ENCODE measurements around the gene GLT1D1. TPM values are rescaled to one million over a fixed set of nuclear protein-coding genes. Genes with fewer than 3 reads are reported as not detected.

GLT1D1 gene
- total and polyA plus RNA-seq, 2 of the 8 experiments (the other 6 are each of a cell fraction or from before 2014, with no cell fraction given): 1.5 to 3.6 TPM

DNA sequence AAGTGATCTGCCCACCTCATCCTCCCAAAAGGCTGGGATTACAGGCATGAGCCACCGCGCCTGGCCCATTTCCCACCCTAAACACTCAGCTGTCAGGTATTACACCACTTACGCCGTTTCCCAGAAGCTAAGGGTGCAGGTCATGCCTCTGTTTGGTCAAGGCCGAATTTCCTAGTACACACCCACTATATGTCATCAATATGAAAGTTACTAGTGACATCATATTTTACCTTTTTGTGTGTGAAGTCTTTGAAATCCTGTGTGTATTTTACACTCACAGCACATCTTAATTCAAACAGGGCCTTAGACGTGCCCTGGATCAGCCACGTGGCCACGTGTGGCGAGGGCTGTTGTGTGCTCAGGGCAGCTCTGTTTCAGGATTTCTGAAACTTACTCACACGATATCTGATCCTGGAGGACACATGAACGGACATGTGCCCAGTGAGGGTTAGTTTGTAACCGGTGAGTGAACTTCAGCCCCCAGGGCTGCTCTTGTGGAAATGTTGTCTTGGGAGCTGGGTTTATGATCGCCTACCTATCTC is 51.8 kb downstream of the GLT1D1 start (continued):
- TF ChIP-seq SIRT6 (IDR thresholded peaks at IDR 0.05; ENCODE audit: low read length): no peak
- TF ChIP-seq, protein P1, sequence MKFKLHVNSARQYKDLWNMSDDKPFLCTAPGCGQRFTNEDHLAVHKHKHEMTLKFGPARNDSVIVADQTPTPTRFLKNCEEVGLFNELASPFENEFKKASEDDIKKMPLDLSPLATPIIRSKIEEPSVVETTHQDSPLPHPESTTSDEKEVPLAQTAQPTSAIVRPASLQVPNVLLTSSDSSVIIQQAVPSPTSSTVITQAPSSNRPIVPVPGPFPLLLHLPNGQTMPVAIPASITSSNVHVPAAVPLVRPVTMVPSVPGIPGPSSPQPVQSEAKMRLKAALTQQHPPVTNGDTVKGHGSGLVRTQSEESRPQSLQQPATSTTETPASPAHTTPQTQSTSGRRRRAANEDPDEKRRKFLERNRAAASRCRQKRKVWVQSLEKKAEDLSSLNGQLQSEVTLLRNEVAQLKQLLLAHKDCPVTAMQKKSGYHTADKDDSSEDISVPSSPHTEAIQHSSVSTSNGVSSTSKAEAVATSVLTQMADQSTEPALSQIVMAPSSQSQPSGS (IDR thresholded peaks at IDR 0.05; ENCODE audit: low read length): no peak

All from H1 (cell line).